Measurements from ENCODE around the gene LYSMD4. TPM values are rescaled to one million over a fixed set of nuclear protein-coding genes. Genes with fewer than 3 reads are reported as not detected.

The LYSMD4 gene
- total and polyA plus RNA-seq, 2 of the 13 experiments (the other 11 are each of a cell fraction or from before 2014, with no cell fraction given): 7.4 to 8.5 TPM

DNA sequence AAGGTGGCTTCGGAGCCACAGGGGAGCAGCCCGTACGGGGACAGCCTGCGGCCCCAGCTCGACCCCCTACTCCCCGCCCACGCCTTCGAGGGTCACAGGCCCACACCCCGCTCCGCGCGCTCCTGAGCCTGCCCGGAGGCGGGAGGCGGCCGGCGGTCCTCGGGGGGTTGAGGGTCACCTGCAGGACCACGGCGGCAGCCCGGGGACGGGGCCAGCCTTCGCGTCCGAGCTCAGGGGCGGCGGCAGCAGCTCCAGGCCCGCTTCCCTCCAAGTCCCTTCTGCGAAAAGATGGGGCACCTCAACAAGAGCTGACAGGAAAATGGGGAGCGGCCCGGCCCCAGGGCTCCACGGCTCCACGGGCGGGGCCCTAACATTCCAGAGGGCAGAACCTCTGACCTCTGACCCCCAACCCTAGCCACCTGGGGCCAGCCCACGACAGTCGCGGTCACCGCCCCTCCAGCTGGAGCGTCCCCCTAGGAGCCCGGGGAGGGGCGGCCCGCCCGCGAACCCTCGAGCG is 428 bp downstream of the LYSMD4 start (continued):
- TF ChIP-seq NFE2 (CRISPR knock-in tag; IDR thresholded peaks at IDR 0.05) (no peak), ZBTB8A (CRISPR knock-in tag; IDR thresholded peaks at IDR 0.05; ENCODE audit: borderline replicate concordance, low read depth) (no peak), YEATS4 (CRISPR knock-in tag; IDR thresholded peaks at IDR 0.05; ENCODE audit: borderline replicate concordance) (no peak), CREM (IDR thresholded peaks at IDR 0.05) (no peak), CREM (CRISPR knock-in tag; IDR thresholded peaks at IDR 0.05) (no peak), MXI1 (IDR thresholded peaks at IDR 0.05; ENCODE audit: borderline replicate concordance, low read depth, low read length) (no peak), NPAS2 (CRISPR knock-in tag; IDR thresholded peaks at IDR 0.05; ENCODE audit: borderline replicate concordance) (no peak), GRHL1 (CRISPR knock-in tag; conservative IDR thresholded peaks at IDR 0.05) (no peak), ZNF138 (CRISPR knock-in tag; IDR thresholded peaks at IDR 0.05; ENCODE audit: low read depth) (0 out of 2 replicates have a peak, but pooled peaks have one; percentile 39), NR2F6 (IDR thresholded peaks at IDR 0.05) (peak; percentile 82), NR2F6 (CRISPR knock-in tag; IDR thresholded peaks at IDR 0.05) (peak; percentile 76), ZNF33B (CRISPR knock-in tag; IDR thresholded peaks at IDR 0.05) (no peak), CEBPG (CRISPR knock-in tag; IDR thresholded peaks at IDR 0.05) (no peak), NFE2L2 (IDR thresholded peaks at IDR 0.05; ENCODE audit: low read length) (no peak), MED13 (CRISPR knock-in tag; IDR thresholded peaks at IDR 0.05) (no peak), RARA (CRISPR knock-in tag; IDR thresholded peaks at IDR 0.05) (no peak), ZNF329 (CRISPR knock-in tag; IDR thresholded peaks at IDR 0.05; ENCODE audit: low read depth) (no peak), ZNF232 (CRISPR knock-in tag; IDR thresholded peaks at IDR 0.05; ENCODE audit: borderline replicate concordance) (no peak), GLI4 (CRISPR knock-in tag; IDR thresholded peaks at IDR 0.05; ENCODE audit: borderline replicate concordance) (0 out of 2 replicates have a peak, but pooled peaks have one; percentile 70), CSRNP1 (CRISPR knock-in tag; IDR thresholded peaks at IDR 0.05) (no peak; the same call in 1 of the 2 replicates), GLMP (CRISPR knock-in tag; IDR thresholded peaks at IDR 0.05; ENCODE audit: borderline replicate concordance) (no peak)
- TF ChIP-seq, protein P1, sequence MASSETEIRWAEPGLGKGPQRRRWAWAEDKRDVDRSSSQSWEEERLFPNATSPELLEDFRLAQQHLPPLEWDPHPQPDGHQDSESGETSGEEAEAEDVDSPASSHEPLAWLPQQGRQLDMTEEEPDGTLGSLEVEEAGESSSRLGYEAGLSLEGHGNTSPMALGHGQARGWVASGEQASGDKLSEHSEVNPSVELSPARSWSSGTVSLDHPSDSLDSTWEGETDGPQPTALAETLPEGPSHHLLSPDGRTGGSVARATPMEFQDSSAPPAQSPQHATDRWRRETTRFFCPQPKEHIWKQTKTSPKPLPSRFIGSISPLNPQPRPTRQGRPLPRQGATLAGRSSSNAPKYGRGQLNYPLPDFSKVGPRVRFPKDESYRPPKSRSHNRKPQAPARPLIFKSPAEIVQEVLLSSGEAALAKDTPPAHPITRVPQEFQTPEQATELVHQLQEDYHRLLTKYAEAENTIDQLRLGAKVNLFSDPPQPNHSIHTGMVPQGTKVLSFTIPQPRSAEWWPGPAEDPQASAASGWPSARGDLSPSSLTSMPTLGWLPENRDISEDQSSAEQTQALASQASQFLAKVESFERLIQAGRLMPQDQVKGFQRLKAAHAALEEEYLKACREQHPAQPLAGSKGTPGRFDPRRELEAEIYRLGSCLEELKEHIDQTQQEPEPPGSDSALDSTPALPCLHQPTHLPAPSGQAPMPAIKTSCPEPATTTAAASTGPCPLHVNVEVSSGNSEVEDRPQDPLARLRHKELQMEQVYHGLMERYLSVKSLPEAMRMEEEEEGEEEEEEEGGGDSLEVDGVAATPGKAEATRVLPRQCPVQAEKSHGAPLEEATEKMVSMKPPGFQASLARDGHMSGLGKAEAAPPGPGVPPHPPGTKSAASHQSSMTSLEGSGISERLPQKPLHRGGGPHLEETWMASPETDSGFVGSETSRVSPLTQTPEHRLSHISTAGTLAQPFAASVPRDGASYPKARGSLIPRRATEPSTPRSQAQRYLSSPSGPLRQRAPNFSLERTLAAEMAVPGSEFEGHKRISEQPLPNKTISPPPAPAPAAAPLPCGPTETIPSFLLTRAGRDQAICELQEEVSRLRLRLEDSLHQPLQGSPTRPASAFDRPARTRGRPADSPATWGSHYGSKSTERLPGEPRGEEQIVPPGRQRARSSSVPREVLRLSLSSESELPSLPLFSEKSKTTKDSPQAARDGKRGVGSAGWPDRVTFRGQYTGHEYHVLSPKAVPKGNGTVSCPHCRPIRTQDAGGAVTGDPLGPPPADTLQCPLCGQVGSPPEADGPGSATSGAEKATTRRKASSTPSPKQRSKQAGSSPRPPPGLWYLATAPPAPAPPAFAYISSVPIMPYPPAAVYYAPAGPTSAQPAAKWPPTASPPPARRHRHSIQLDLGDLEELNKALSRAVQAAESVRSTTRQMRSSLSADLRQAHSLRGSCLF (CRISPR knock-in tag; IDR thresholded peaks at IDR 0.05; ENCODE audit: borderline replicate concordance): no peak
- TF ChIP-seq, protein P2, sequence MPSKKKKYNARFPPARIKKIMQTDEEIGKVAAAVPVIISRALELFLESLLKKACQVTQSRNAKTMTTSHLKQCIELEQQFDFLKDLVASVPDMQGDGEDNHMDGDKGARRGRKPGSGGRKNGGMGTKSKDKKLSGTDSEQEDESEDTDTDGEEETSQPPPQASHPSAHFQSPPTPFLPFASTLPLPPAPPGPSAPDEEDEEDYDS (CRISPR knock-in tag; IDR thresholded peaks at IDR 0.05): no peak

Data from HepG2 (cell line).